Measurements from ENCODE around the gene ZC3H7A. TPM values are rescaled to one million over a fixed set of nuclear protein-coding genes. Genes with fewer than 3 reads are reported as not detected.
A peak's percentile ranks its signal among the peaks of the same experiment; 100 is the strongest.

Gene ZC3H7A
- total and polyA plus RNA-seq, 2 of the 13 experiments (the other 11 are each of a cell fraction or from before 2014, with no cell fraction given): 29.2 to 36.8 TPM

DNA sequence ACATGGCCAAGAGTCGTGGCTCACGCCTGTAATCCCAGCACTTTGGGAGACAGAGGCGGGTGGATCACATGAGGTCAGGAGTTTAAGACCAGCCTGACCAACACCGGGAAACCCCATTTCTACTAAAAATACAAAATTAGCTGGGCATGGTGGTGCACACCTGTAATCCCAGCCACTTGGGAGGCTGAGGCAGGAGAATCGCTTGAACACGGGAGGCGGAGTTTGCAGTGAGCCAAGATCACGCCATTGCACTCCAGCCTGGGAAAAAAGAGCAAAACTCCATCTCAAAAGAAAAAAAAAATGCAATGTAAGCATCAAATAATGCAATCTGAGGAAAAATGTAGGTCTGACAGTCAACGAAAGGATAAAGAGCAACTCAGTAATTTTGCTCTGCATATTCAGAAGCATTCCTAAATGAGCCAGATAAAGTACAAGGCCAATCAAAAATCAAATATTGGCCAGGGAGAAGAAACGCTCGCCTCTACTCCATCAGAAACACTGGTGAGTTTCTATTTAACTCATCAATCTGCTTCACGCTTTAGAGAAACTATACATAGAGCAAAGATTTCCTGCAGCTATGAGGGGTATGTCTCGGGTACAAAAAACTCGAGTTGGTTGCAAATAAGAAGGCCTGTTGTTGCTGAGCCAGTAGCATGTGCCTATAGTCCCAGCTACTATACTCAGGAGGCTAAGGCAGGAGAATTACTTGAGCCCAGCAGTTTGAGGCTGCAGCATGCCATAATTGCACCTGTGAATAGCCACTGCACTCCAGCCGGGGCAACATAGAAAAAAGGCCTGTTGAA, 58.1 kb downstream of the ZC3H7A start (continued):
- TF ChIP-seq ZKSCAN5 (CRISPR knock-in tag; IDR thresholded peaks at IDR 0.05) (no peak), ZBTB39 (CRISPR knock-in tag; IDR thresholded peaks at IDR 0.05) (no peak), MAFF (IDR thresholded peaks at IDR 0.05; ENCODE audit: low read depth, low read length) (peak; percentile 92), ZNF549 (CRISPR knock-in tag; IDR thresholded peaks at IDR 0.05) (no peak), ETV6 (CRISPR knock-in tag; conservative IDR thresholded peaks at IDR 0.05) (no peak), ZNF234 (CRISPR knock-in tag; conservative IDR thresholded peaks at IDR 0.05) (no peak), NFYC (CRISPR knock-in tag; IDR thresholded peaks at IDR 0.05) (no peak), NFIB (CRISPR knock-in tag; IDR thresholded peaks at IDR 0.05; ENCODE audit: borderline replicate concordance) (no peak), ZNF547 (CRISPR knock-in tag; IDR thresholded peaks at IDR 0.05) (no peak), ZSCAN20 (CRISPR knock-in tag; IDR thresholded peaks at IDR 0.05; ENCODE audit: borderline replicate concordance) (no peak), ZNF432 (CRISPR knock-in tag; IDR thresholded peaks at IDR 0.05; ENCODE audit: borderline replicate concordance) (no peak), ZFYVE20 (CRISPR knock-in tag; IDR thresholded peaks at IDR 0.05; ENCODE audit: borderline replicate concordance, low read depth) (no peak), JUN (CRISPR knock-in tag; IDR thresholded peaks at IDR 0.05) (no peak), MLLT10 (CRISPR knock-in tag; IDR thresholded peaks at IDR 0.05) (no peak), TAF1 (CRISPR knock-in tag; IDR thresholded peaks at IDR 0.05) (no peak)
- TF ChIP-seq, protein P1, sequence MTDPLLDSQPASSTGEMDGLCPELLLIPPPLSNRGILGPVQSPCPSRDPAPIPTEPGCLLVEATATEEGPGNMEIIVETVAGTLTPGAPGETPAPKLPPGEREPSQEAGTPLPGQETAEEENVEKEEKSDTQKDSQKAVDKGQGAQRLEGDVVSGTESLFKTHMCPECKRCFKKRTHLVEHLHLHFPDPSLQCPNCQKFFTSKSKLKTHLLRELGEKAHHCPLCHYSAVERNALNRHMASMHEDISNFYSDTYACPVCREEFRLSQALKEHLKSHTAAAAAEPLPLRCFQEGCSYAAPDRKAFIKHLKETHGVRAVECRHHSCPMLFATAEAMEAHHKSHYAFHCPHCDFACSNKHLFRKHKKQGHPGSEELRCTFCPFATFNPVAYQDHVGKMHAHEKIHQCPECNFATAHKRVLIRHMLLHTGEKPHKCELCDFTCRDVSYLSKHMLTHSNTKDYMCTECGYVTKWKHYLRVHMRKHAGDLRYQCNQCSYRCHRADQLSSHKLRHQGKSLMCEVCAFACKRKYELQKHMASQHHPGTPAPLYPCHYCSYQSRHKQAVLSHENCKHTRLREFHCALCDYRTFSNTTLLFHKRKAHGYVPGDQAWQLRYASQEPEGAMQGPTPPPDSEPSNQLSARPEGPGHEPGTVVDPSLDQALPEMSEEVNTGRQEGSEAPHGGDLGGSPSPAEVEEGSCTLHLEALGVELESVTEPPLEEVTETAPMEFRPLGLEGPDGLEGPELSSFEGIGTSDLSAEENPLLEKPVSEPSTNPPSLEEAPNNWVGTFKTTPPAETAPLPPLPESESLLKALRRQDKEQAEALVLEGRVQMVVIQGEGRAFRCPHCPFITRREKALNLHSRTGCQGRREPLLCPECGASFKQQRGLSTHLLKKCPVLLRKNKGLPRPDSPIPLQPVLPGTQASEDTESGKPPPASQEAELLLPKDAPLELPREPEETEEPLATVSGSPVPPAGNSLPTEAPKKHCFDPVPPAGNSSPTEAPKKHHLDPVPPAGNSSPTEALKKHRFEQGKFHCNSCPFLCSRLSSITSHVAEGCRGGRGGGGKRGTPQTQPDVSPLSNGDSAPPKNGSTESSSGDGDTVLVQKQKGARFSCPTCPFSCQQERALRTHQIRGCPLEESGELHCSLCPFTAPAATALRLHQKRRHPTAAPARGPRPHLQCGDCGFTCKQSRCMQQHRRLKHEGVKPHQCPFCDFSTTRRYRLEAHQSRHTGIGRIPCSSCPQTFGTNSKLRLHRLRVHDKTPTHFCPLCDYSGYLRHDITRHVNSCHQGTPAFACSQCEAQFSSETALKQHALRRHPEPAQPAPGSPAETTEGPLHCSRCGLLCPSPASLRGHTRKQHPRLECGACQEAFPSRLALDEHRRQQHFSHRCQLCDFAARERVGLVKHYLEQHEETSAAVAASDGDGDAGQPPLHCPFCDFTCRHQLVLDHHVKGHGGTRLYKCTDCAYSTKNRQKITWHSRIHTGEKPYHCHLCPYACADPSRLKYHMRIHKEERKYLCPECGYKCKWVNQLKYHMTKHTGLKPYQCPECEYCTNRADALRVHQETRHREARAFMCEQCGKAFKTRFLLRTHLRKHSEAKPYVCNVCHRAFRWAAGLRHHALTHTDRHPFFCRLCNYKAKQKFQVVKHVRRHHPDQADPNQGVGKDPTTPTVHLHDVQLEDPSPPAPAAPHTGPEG (CRISPR knock-in tag; IDR thresholded peaks at IDR 0.05): no peak
- TF ChIP-seq, protein P2, sequence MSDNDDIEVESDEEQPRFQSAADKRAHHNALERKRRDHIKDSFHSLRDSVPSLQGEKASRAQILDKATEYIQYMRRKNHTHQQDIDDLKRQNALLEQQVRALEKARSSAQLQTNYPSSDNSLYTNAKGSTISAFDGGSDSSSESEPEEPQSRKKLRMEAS (IDR thresholded peaks at IDR 0.05): no peak
- TF ChIP-seq, protein P3, sequence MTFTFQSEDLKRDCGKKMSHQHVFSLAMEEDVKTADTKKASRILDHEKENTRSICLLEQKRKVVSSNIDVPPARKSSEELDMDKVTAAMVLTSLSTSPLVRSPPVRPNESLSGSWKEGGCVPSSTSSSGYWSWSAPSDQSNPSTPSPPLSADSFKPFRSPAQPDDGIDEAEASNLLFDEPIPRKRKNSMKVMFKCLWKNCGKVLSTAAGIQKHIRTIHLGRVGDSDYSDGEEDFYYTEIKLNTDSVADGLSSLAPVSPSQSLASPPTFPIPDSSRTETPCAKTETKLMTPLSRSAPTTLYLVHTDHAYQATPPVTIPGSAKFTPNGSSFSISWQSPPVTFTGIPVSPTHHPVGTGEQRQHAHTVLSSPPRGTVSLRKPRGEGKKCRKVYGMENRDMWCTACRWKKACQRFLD (CRISPR knock-in tag; IDR thresholded peaks at IDR 0.05; ENCODE audit: borderline replicate concordance): no peak

All from HepG2 (cell line).